K562 (cell line): ENCODE results near the gene IL1RL2. TPM values are rescaled to one million over a fixed set of nuclear protein-coding genes. Genes with fewer than 3 reads are reported as not detected.
A peak's percentile ranks its signal among the peaks of the same experiment; 100 is the strongest.

ENCODE experiments used
- ATAC-seq: fragments of 200-7000 bp; cut with Tn5 transposase; 3 replicates; pipeline ENCODE4 v1.9.1; 2020; ENCODE audit warnings: moderate library complexity
- BruUV-seq: library from RNA; stranded (reverse); fragments of 400-500 nt; replicated peaks from 2 replicates; lab custom pipeline; 2021; lab: Mats Ljungman, UMichigan
- CTCF ChIA-PET: fragments of 300-600 bp; formaldehyde crosslinking; extraction: SDS; loops from one replicate; lab custom pipeline; 2021; ENCODE audit warnings: low intra/inter-chr PET ratio; lab: Yijun Ruan, JAX
- POLR2A ChIA-PET: fragments of 300-600, 350-650 bp; sonication (Branson Sonifier 250); formaldehyde crosslinking; extraction: SDS; loops from one replicate; lab custom pipeline; 2021; ENCODE audit warnings: antibody characterized with exemption, inconsistent platforms; lab: Yijun Ruan, JAX
- DNase-seq, 4 experiments: peaks; one replicate each; pipeline versions ENCODE4 v3.0.0 to v3.0.0-alpha.2; 2011 to 2018; ENCODE audit warnings: low spot score in 3 of 4, mixed read lengths in 3 of 4; ENCODE audit errors: extremely low read depth in 1 of 4
- FAIRE-seq: peaks from 2 replicates; lab custom pipeline; 2011; peaks lifted over from hg19 to GRCh38; lab: Jason Lieb, UNC
- H2AFZ ChIP-seq: 2 replicates; pipeline ENCODE4 v1.6.0; 2011; ENCODE audit warnings: low read depth, low read length, control low read depth, inconsistent platforms
- H3K27ac ChIP-seq: fragments of 200-600 bp; 3 replicates; pipeline ENCODE4 v1.8.0; 2011; ENCODE audit warnings: low read depth, mild to moderate bottlenecking, control low read depth, inconsistent platforms, low read length, moderate library complexity, mixed read lengths; ENCODE audit errors: extremely low read depth
- H3K27me3 ChIP-seq, 2 experiments: fragments of 300-600 bp in 1 of 2; 2 replicates in 1 of 2; 3 replicates in 1 of 2; pipeline versions ENCODE4 v1.6.0 to v1.8.0; 2011; ENCODE audit warnings: inconsistent platforms in 2 of 2, low read length in 2 of 2, mild to moderate bottlenecking in 1 of 2, mixed read lengths in 1 of 2, moderate library complexity in 1 of 2; ENCODE audit not compliant: control insufficient read depth in 2 of 2, insufficient read depth in 2 of 2
- H3K36me3 ChIP-seq: fragments of 300-600 bp; 3 replicates; pipeline ENCODE4 v1.8.0; 2011; ENCODE audit warnings: mild to moderate bottlenecking, low read length, inconsistent platforms; ENCODE audit not compliant: control insufficient read depth, insufficient read depth
- H3K4me1 ChIP-seq, 2 experiments: fragments of 200-600 bp in 1 of 2; replicated peaks in 1 of 2; 2 replicates in 1 of 2; 3 replicates in 1 of 2; pipeline versions ENCODE4 v1.5.1 to v1.8.0; 2011; ENCODE audit warnings: inconsistent platforms in 2 of 2, low read length in 2 of 2, mild to moderate bottlenecking in 1 of 2, mixed read lengths in 1 of 2, moderate library complexity in 1 of 2; ENCODE audit not compliant: control insufficient read depth in 2 of 2, insufficient read depth in 2 of 2
- H3K4me2 ChIP-seq: 2 replicates; pipeline ENCODE4 v1.6.1; 2011; ENCODE audit warnings: low read length, control low read depth, inconsistent platforms, mixed read lengths; ENCODE audit not compliant: insufficient read depth
- H3K4me3 ChIP-seq: fragments of 200-600 bp; sonication (generic), shearing (Covaris generic); 2 replicates; pipeline ENCODE4 v1.5.1; 2016; ENCODE audit warnings: control low read depth, inconsistent platforms
- H3K79me2 ChIP-seq: fragments of 200-600 bp; 3 replicates; pipeline ENCODE4 v1.8.0; 2011; ENCODE audit warnings: low read length, inconsistent platforms; ENCODE audit not compliant: control insufficient read depth, insufficient read depth
- H3K9ac ChIP-seq, 2 experiments: 2 replicates each; pipeline versions ENCODE4 v1.6.0 to v1.6.1; 2011; ENCODE audit warnings: low read depth in 2 of 2, low read length in 2 of 2, control low read depth in 1 of 2, inconsistent platforms in 1 of 2, mild to moderate bottlenecking in 1 of 2, mixed read lengths in 1 of 2; ENCODE audit not compliant: insufficient read depth in 1 of 2
- H3K9me1 ChIP-seq: one replicate; pipeline ENCODE4 v1.6.0; 2011; ENCODE audit warnings: inconsistent platforms, mild to moderate bottlenecking, low read length, moderate library complexity; ENCODE audit not compliant: control insufficient read depth, insufficient read depth
- H3K9me3 ChIP-seq: replicated peaks from 2 replicates; pipeline ENCODE4 v1.5.1; 2011; ENCODE audit warnings: low read depth, low read length, inconsistent platforms; ENCODE audit not compliant: control insufficient read depth, insufficient read depth
- H4K20me1 ChIP-seq: replicated peaks from 2 replicates; pipeline ENCODE4 v1.6.1; 2011; ENCODE audit warnings: low read length, inconsistent platforms, mixed read lengths; ENCODE audit not compliant: control insufficient read depth, insufficient read depth
- BCOR ChIP-seq: fragments of 450-650 bp; IDR thresholded peaks from 2 replicates; pipeline ENCODE4 v1.6.1; 2016
- CTCF ChIP-seq, 3 experiments: IDR thresholded peaks in 2 of 3; conservative IDR thresholded peaks in 1 of 3; 2 replicates each; pipeline ENCODE4 v1.5.1; 2011 to 2012; ENCODE audit warnings: low read length in 3 of 3, mild to moderate bottlenecking in 3 of 3, control low read depth in 2 of 3, improper control_type of control experiment in 1 of 3, inconsistent platforms in 1 of 3, low read depth in 1 of 3, mixed read lengths in 1 of 3, moderate library complexity in 1 of 3; ENCODE audit not compliant: insufficient read depth in 2 of 3
- LARP7 ChIP-seq: fragments of 450-650 bp; IDR thresholded peaks from 2 replicates; pipeline ENCODE4 v1.6.1; 2016
- PRMT5 ChIP-seq: sonication (generic); formaldehyde crosslinking; IDR thresholded peaks from 2 replicates; pipeline ENCODE4 v1.5.0; 2020; ENCODE audit warnings: missing genetic modification reagents
- REST ChIP-seq, 2 experiments: fragments of 450-650 bp; formaldehyde crosslinking in 1 of 2; IDR thresholded peaks; 2 replicates each; pipeline versions ENCODE4 v1.4.0 to v1.6.1; 2014 to 2020; ENCODE audit warnings: mild to moderate bottlenecking in 2 of 2, borderline replicate concordance in 1 of 2, low read depth in 1 of 2
- SRSF1 ChIP-seq: fragments of 200-400 bp; formaldehyde crosslinking; IDR thresholded peaks from 2 replicates; pipeline ENCODE4 v1.6.1; 2017; ENCODE audit warnings: mild to moderate bottlenecking, low read depth, low read length, moderate library complexity
- TARDBP ChIP-seq: fragments of 450-650 bp; IDR thresholded peaks from 2 replicates; pipeline ENCODE4 v1.6.1; 2016
- ZBTB2 ChIP-seq: fragments of 450-650 bp; IDR thresholded peaks from 2 replicates; pipeline ENCODE4 v1.6.1; 2016; ENCODE audit warnings: antibody characterized with exemption
- ZNF589 ChIP-seq: fragments of 200-800 bp; sonication (Bioruptor generic); IDR thresholded peaks from 2 replicates; pipeline ENCODE4 v1.6.1; 2016; ENCODE audit warnings: low read depth, missing genetic modification characterization, missing compliant biosample characterization
- WGBS: fragments of 100-300 bp; shearing (Covaris generic); methylation state at CpG from one replicate; pipeline ENCODE4 v1.1.6; 2016; ENCODE audit warnings: low coverage, mixed read lengths; ENCODE audit not compliant: insufficient coverage; ENCODE audit errors: missing lambda C conversion rate; 5-methylcytosine and 5-hydroxymethylcytosine counted together
- in situ Hi-C: fragments of 300-500 bp; cut with MboI; formaldehyde crosslinking; loops from 4 replicates; pipeline ENCODE4 v1.15.0; 2018; ENCODE audit warnings: inconsistent platforms, mixed read lengths
- intact Hi-C: fragments of 100-400 bp; cut with micrococcal nuclease; formaldehyde crosslinking; loops from 2 replicates; pipeline ENCODE4 v1.14.2; 2022
- polyA plus RNA-seq, 8 experiments: library from polyadenylated mRNA; depleted of rRNA in 4 of 8; stranded (reverse) in 5 of 8; unstranded in 3 of 8; fragments of >200 nt; fragmentation: Nextera tagmentation in 2 of 8; fragmentation: Illumina TruSeq in 1 of 8; extraction: Ambion mirVana in 2 of 8; extraction: Trizol in 1 of 8; gene quantifications; 2 replicates each; pipeline versions ENCODE4 v1.2.1 to v1.2.3, GENCODE V29; 2011 to 2014; ENCODE audit warnings: inconsistent platforms in 1 of 8, missing spikeins in 1 of 8
- total RNA-seq, 7 experiments: library from RNA; depleted of rRNA in 6 of 7; stranded (reverse); fragments of >200 nt in 6 of 7; fragmentation: Illumina TruSeq in 2 of 7; extraction: Trizol in 2 of 7; gene quantifications; 2 replicates each; pipeline versions ENCODE4 v1.2.1 to v1.2.3, GENCODE V29; 2011 to 2021; ENCODE audit warnings: low replicate concordance in 1 of 7

Gene IL1RL2
- total and polyA plus RNA-seq, 9 of the 15 experiments (the other 6 are each of a cell fraction or from before 2014, with no cell fraction given) = not detected

DNA sequence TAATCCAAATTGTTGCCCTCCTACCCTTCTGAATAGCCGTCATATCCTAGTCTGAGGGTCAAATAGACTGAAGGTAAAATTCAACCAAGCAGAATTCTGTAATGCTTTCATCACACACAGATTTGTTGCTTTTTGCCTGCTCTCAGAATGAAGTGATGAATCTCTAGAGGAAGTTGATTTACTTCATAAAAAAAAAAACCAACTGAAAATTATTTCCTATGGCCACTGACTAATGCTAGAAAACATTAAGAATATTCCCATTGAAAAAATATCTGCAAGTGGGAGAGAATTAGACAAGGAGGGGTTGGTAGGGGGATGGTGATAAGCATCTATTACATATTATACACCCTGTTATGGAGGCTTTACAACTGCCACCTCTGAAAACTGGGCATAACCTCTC lies 2.3 kb upstream of the IL1RL2 start (continued):
- no peak for TF ChIP-seq ZBTB2
- TF ChIP-seq, all 486 proteins: peak for 0

DNA sequence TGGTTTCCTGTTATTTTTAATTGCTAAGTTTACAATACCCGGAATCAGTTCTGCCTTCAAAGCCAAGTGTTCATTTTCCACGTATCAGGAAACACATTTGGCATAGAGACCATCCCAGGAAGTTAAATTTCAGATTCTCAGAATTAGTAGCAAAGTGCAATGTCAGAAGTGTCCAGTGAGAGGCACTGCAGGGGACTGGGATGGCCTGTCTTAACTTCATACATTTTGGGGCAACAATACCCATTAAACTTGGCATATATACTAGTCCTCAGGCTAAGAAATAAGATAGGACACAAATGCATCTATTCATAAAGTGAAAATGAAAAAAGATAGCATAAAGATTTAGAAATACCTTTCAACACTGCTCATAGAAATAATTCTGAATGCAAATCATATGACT lies 1.5 kb upstream of the IL1RL2 start:
- in situ Hi-C loops = no loop called here
- no TSS peak for BruUV-seq
- H3K9me1 ChIP-seq = no peaks in the 10 kb centered on the region

More for the DNA sequence above, 1.5 kb upstream of the IL1RL2 start:
- DNase-seq = peak in 2 of 4 experiments; percentile 7 to 11
- no peak for ATAC-seq
- CTCF ChIA-PET = interaction anchor here (0.7 to 1.1 kb wide), 2 partner anchors 55 to 111 kb away, joined by 3 read pairs; no protein-coding TSS in a partner anchor
- H3K4me1 ChIP-seq = peaks cover 0 to 3% of the 10 kb centered on the region in 2 experiments; a peak in 1 of 5 replicates
- no peak overlapping the region for H3K4me2 ChIP-seq
- POLR2A ChIA-PET = no interaction called here
- 0% methylated on average over 2 of the region's 2 CpGs for WGBS
- H3K36me3 ChIP-seq = no peaks in the 10 kb centered on the region
- no peak overlapping the region for H2AFZ ChIP-seq
- no peak overlapping the region for H3K9ac ChIP-seq
- FAIRE-seq = no peak
- no peaks in the 10 kb centered on the region for H4K20me1 ChIP-seq
- no peaks in the 10 kb centered on the region for H3K27me3 ChIP-seq
- TF ChIP-seq CTCF (IDR thresholded peaks at IDR 0.05 in 2 of 3, conservative IDR thresholded peaks at IDR 0.05 in 1 of 3; ENCODE audit: insufficient read depth in 2 of 3, low read depth in 1 of 3, low read length in 3 of 3) (peak; percentile 30 to 48 (median 42); a peak in 4 of 6 replicates), PRMT5 (no peak), BCOR (no peak), SRSF1 (no peak), REST (IDR thresholded peaks at IDR 0.05; ENCODE audit: borderline replicate concordance) (peak; percentile 24; the same call in 1 of the 2 replicates), REST (CRISPR knock-in tag; IDR thresholded peaks at IDR 0.05; ENCODE audit: low read depth) (no peak), LARP7 (no peak), TARDBP (no peak), ZNF589 (CRISPR knock-in tag) (no peak)
- intact Hi-C loops = loop anchor here (5.0 kb wide), 1 partner anchor 57 kb away; no protein-coding TSS in a partner anchor
- no peaks in the 10 kb centered on the region for H3K9me3 ChIP-seq
- H3K79me2 ChIP-seq = no peaks in the 10 kb centered on the region
- no peak overlapping the region for H3K27ac ChIP-seq
- no peak overlapping the region for H3K4me3 ChIP-seq
